ENCODE measurements around the gene USP21.

GRCh38 chr1:161197560-161198193, 38.4 kb downstream of the USP21 start:
- TF ChIP-seq CTCF (IDR thresholded peaks at IDR 0.05), result no peak
- TF ChIP-seq POLR2A (IDR thresholded peaks at IDR 0.05), result no peak
